GM21447 (cell line): ENCODE data around the gene PACS1.

Source experiments
- ATAC-seq: cut with Tn5 transposase; IDR thresholded peaks from one replicate; pipeline ENCODE4 v1.9.1; 2021; ENCODE audit not compliant: unreplicated experiment

The PACS1 gene

DNA sequence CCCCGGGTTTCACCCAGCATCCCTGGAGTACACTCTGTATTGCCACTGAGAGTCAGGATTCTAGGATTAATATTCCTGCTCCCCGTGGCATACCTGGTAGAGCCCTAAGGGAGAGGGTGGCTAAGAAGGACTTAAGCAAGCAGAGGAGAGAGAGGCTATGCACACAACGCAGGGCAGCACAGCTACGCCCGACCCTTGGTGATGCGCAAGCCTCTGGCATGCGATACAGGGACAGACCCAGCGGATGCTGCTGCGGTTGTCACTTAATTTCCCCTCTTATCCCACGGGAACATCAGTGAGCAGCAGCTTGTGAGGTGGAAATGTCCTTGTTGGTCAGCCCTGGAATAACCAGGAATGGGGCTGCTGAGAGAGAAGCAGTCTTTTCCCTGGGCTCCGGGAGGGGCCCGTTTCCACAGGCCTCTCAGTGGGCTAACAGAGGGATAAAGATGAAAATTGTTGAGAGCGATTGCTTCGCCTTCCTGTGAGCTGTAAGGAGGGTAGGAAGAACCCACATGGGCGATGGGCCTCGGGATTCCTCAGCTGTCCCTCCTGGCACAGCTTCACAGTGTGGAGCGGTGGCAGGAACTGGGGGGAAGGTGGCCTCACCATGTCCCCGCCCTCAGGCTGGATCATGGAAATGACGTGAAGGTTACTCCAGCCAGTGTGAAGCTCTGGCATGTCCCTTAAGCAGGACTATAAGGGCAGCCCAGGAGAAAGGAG, 149.9 kb downstream of the PACS1 start:
- ATAC-seq = no peak

DNA sequence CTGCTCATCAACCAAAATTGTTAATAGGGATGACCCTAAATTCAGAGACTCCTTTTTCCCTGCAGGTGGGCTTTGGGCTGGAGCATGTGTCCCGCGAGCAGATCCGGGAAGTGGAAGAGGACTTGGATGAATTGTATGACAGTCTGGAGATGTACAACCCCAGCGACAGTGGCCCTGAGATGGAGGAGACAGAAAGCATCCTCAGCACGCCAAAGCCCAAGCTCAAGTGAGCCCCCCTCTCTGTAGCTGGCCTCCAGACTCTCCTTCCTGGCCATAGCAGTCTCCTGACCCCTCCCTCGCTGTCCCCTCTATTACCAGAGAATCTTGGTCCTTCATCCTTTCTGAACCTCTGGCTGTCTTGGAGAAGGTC, 150.5 kb downstream of the PACS1 start:
- no peak for ATAC-seq

DNA sequence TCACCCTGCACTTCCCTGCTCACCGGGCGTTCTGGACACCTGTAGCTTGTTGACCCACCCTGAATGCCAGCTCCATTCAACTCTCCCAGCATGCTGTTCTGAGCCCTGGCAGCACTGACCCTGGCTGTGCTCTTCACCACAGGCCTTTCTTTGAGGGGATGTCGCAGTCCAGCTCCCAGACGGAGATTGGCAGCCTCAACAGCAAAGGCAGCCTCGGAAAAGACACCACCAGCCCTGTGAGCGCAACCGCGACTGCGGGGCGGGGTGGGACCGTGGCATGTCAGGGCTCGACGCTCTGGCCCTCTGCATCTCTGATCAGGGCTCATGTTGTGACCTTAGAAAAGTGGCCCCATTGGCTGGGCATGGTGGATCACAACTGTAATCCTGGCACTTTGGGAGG, 150.9 kb downstream of the PACS1 start:
- no peak for ATAC-seq

DNA sequence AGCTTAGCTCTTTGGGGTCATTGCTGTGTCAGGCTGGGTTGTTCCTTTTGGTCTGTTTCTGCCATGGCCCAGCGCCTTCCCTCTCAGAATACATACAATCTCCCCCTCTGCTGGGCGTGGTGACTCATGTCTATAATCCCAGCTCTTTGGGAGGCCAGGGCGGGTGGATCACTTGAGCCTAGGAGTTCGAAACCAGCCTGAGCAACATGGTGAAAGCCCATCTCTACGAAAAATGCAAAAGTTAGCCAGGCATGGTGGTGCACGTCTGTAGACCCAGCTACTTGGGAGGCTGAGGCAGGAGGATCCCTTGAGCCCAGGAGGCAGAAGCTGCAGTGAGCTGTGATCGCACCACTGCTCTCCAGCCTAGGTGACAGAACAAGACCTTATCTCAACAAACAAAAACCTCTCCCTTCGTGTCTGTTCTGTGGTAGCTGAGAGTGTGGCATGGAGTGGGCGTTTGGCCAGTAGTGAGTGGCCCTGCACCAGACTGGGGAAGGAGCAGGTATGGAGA, 151.7 kb downstream of the PACS1 start:
- no peak for ATAC-seq

DNA sequence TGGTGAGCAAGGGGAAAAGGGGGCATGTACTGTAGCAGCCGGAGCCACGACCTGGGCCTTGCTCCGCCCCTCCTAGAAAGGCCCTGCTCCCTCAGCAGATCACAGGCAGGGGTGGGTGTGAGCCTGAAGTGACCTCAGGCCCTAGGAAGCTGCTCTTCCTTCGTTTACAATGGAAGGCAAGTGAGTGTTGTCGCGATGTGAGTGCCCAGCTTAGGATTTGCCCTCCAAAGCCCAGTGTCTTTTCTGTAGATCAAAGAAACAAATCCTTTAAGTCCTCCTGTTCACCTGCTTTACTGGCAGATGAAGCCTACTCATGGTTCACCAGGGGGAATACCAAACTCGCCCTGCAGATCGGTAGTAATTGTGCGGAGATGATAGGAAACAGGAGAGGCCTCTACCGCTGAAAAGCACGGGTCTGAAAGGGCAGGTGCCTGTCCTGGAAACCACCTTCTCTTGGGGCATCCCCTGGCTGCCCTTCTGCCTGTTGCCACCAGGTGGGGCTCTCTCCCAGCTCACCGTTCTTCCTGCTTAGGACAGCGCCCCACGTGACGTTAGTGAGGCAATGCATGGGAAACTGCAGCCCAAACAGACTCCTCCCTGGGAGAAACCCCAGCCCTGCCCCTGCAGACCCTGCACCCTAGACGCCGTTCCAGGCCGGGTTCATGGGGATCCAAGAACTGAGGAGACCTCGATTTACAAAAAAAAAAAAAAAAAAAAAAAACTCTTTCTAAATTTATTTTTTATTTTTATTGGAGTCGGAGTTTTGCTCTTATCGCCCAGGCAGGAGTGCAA, 152.5 kb downstream of the PACS1 start:
- peak; percentile 88 for ATAC-seq

DNA sequence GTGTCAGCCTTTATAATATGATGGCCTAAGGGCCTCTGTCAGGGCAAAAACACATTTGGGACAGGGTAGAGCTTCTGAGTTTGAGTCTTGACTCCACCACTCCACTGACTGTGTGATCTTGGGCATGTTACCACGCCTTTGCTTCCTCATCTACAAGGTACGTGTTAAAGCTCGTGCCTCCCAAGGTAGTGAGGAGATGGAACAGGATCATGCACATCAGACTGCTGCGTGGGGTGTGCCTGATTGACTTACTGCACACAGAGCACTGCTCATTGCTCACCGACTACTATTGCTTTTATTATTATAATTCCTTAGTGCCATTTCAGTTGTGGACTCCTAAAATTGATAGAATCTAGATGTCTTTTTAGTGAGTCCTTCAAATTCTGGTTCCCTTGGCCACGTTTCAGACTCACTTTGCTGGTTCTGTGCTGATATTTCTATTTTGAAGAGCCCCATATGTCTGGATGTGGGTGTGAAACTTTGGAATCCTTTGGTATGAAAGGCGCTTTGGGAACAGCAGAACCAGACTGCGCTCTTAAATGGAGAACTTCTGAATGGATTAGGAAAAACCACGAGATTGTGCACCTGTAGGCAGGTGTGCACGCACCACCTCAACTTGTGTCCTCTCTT, 154.3 kb downstream of the PACS1 start:
- no peak for ATAC-seq

DNA sequence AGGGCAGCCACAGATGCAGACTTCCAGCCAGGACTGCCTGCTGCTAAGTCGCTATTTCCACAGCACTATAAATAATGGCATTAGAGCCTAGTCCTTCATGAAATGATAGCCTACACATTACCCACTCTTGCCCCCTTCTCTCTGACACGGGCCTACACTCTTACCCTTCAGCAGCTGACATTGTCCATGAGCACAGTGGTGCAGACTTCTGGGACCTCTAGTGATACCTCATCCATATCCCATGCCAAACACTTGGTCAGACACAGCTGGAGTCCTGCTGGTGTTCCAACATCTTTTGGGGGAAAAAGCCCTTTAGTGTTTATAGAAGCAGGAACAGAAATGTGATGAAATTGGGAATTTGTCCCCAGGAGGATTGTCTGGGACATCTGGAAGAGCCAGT, 155.0 kb downstream of the PACS1 start:
- ATAC-seq = no peak

DNA sequence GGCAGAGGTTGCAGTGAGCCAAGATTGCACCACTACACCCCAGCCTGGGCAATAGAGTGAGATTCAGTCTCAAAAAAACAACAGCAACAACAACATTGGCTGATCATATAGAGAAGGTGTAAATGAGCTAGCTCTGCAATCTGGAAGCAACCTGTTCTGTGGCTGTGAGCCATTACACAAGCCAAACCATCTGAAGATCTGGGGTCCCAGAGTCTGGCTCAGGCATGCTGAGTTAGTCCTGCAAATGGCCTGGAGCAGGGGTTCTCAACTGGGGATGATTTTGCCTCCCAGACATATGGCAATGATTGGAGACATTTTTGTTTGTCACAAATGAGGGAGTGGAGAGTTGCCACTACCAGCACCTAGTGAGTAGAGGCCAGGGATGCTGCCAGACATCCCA, 156.0 kb downstream of the PACS1 start:
- no peak for ATAC-seq

DNA sequence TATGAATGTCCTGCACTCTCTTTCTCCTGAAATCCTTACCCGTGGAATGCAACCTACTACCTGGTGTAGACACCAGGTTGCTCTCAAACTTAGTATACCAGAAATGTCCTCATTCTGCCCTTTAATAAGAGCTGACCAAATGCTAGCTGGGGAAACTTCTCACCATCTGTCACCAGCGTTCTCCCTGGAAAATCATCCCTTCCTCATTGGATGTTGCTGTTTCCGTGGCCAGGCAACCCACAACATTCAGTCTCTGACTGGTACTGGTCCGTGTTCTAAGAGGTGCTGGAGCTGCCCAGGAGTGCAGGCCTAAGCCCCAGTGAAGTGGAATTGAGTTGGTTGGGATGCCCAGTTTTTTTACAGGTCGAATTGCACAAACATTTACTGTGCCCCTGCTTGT, 157.6 kb downstream of the PACS1 start:
- no peak for ATAC-seq

DNA sequence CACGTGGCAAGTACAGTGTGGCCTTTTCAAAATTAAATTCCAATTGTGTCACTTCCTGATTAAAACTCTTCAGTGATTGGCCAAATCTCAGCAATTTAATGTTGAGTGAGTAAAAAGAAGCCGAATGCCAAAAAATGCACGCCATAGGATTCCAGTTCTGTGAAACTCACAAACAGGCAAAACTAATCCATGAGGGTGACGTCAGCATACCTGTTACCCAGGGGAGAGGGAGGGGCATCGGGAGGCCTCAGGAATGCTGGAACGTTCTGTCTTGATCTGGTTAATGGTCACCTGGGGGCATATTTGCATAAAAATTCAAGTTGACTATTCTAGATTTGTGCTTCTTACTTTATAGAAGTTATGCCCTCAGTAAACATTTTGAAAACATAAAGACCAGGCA, 158.4 kb downstream of the PACS1 start:
- no peak for ATAC-seq

DNA sequence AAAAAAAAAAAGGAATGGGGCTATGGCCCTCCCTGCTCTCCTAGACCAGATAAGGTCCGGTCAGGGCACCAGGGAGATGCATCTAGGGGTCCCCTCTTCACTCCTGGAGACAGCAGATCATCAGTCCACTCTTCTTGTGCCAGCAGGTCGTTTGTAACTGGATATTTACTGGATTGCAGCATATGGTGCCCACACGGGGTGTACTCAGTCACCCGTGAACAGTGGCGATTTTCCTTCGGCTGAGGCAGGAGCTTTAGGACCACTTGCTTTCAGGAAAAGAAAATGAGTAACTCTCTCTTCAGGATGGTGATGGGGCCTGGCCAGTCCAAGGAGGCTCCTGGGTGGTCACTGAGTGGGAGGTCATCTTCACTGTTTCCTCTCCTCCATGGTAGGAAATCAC, 160.1 kb downstream of the PACS1 start:
- ATAC-seq = no peak

DNA sequence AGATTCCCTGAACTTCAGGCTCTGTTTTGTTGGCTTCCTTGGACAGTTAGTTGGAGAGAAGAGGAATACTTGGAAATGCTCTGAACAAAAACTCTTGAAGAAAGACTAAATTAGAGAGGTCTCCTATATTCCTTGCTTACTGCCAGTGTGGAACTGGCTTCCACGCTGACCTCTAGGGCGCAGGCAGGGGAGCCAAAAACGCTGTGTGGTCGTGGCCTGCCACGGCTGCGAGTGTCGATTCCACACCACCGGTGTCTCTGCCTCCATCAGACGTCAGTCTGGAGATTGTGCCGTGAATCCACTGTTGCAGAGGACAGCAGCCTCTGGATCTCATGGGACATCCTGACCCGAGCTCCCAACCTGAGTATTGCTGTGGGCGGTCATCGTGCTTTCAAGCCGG, 160.9 kb downstream of the PACS1 start:
- no peak for ATAC-seq

DNA sequence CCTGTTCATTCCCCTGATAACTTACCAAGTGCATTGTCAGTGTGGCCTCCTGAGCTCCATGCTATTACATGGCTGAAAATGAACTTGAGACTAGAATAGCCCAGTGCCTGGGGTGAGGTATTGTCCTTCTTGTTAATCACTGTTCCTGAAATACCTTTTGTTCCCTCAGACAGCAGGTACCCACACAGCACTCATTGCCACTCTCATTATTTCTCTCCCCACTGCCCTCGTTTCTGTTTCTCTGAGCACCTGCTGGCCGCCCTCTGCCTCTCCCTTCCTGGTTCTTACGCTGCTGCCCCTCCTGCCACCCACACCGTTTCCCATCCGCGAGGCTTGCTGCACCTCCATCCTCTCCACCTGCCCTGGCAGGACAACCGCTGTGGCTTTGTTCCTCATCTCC, 161.5 kb downstream of the PACS1 start:
- no peak for ATAC-seq

DNA sequence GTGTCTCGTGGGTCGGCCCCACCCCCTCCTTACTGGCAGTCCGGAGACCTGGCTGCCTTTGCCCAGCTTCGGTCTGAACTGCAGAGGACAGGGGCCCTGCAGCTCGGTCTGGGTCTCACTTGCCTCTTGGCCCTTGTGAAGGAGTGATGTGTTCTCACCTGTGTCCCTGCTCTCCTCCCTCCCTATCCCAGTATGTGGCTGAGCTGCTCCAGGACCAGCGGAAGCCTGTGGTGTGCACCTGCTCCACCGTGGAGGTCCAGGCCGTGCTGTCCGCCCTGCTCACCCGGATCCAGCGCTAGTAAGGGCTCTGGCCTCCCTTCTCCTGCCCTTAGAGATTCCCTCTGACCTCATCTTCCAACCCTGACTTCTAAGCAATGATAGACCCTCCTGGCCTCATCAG, 162.7 kb downstream of the PACS1 start:
- ATAC-seq = no peak

DNA sequence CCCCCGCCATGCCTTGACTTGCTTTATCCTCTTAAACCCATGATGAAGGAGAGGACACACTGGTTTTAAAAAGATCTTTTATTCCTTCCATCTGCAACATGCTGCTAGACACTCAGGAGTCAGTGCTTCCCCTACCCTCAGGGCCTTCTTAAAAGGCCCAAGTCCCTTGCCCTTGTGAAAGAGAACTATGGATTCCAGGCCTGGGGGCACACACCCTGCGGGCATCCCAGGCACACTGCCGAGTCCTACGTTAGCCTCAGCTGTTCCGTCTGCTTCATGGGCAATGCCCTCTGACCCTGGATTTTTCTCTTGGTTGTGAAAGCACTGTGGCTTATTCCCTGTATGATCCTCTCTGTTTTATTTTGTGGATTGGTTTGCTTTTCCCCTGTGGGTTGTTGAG, 163.2 kb downstream of the PACS1 start:
- ATAC-seq = no peak

DNA sequence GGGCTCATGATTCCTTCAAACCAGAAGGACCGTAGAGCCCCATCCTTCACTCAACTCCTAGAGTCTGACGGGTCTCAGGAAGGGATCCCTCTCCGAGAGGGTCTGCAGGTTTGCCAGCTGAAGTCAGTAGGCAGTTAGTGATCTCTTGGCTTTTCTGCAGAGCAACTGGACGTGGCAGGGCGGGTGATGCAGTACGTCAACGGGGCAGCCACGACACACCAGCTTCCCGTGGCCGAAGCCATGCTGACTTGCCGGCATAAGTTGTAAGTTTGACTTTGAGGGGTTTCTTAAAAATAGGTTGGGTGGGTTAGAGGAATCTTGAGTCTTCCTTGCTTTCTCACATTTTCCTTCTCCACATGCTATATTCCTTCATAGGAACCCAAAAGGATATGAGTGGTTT, 165.1 kb downstream of the PACS1 start:
- no peak for ATAC-seq

DNA sequence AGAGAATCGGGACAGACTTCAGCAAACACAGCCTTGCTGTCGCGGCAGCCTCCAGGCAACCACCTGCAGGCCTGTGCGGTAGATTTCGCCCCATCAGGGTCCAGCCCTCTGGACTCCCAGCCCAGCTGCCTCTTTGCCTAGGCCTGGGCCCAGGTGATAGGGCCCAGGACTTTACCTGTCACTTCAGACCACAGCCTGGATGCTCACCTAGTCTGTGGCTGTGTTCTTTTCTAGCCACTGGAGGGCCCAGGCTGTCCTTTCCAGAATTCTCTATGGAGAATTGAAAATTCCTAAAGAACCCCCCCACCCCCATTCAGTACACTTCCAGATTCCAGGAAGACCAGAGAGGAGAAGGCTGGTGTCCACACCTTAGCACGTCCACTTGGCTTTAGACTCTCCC, 167.8 kb downstream of the PACS1 start:
- no peak for ATAC-seq

DNA sequence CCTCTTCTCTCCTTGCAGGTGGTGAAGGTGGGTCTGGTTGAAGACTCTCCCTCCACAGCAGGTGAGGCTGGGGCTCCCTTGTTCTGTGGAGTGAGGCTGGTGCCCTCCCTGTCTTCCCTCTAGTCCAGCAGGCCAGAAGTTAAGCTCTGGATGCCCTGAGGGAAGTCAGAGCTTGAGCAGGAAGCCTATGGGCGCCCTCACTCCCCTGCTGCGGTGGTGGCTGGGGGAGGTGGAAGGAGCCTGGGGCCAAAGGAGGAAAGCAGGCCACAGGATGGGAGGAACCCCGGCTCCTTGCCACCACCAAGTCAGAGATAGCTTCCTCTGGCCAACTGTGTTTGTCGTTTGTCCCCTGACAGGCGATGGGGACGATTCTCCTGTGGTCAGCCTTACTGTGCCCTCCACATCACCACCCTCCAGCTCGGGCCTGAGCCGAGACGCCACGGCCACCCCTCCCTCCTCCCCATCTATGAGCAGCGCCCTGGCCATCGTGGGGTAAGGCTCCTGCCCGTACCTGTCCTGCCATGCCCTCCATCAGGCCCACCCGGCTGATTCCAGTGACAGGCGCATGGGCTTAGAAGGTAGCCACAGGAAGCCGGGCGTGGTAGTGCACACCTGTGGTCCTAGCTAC, 168.8 kb downstream of the PACS1 start:
- no peak for ATAC-seq

DNA sequence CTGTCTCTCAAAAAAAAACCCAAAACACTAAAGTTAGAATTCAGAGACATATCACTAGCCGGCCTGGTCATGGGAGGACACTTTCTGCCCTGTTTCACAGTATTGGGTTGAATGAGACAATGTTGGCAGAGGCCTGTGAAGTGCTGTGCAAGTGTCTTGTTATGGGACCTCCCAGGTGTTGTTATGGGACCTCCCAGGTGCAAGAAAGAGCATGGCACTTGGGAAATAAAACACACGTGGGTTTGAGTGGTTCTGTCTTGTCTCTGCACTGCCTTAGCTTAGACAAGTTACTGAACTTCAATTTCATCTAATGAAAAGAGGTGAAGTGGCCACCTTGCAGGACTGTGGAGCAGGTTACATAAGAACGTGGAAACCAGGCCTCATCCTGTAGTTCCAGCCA, 169.4 kb downstream of the PACS1 start:
- ATAC-seq = no peak

DNA sequence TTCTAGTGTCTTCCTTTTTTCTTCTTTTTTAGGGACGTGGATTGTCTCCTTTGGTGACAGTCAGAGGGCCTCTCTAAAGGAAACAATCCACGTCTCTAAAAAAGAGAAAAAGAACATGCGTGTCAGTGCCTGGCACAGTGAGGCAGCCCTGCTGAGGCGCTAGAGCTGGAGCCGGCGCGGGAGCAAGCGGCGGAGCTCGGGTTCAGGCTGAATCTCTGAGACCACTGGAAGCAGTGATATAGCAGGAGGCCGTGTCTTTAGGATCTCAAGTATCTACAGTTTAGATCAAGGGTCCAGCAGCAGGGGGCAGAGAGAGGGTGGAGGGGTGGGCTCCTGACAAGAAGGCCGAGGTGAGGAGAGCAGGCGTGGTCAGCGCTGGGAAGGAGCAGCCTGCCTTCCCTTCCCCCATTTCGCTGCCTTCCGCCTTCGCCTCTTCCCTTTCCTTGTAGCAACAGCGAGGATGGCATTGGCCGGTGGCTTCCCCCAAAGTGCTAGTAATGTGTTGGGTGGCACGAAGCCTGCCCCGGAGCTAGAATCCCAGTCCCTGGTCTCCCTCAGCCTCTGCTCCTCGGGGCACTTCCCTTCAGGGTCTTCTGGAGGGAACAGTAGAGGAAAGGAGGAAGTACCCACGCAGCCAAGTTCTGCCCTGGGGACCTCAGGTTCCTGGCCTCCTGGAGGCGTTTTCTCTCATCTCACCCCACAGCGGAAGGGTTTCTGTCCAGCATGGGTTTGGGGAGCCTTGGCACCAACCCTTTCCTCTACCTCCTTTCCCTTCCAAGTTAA, 170.1 kb downstream of the PACS1 start:
- no peak for ATAC-seq

DNA sequence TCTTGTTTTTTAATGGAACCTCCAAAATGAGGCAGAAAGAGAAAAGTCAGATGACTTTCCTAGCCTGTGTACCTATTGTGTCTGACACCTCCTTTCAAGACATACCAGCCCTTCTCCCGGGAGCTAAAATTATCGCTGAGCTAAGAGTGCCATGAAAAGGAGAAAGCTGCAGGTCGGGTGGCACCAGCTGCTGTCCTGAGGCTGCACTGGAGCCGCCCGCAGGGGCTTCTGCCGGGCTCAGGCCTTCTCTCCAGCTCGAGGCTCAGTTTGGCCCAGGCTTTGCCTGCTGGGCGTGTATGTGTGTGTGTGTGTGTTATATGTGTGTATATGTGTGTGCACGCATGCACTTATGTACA, 170.7 kb downstream of the PACS1 start:
- no peak for ATAC-seq
